ENCODE data around the gene CNOT1.

Gene CNOT1

DNA sequence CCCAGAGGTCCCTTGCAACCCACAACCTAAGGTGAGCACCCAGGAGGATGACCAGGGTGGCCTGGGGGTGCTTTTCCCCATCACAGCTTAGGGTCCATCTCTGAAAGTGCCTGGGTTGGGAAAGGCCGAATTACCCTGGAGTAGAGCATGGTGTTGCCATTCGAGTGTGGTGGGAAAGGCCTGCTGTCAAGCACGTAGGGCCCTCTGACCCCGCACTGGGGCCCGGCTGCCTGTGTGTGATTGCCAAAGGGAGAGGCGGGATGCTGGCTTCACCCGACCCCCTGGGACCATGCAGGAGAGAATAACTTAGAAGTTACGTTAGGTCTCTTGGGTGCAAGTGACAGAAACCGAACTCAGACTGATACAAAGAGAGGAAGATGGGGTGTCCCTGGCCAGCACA, 157.4 kb downstream of the CNOT1 start:
- no peak overlapping the region for H3K4me3 ChIP-seq (ENCODE audit: low read depth, low read length)
- TF ChIP-seq, protein P1, sequence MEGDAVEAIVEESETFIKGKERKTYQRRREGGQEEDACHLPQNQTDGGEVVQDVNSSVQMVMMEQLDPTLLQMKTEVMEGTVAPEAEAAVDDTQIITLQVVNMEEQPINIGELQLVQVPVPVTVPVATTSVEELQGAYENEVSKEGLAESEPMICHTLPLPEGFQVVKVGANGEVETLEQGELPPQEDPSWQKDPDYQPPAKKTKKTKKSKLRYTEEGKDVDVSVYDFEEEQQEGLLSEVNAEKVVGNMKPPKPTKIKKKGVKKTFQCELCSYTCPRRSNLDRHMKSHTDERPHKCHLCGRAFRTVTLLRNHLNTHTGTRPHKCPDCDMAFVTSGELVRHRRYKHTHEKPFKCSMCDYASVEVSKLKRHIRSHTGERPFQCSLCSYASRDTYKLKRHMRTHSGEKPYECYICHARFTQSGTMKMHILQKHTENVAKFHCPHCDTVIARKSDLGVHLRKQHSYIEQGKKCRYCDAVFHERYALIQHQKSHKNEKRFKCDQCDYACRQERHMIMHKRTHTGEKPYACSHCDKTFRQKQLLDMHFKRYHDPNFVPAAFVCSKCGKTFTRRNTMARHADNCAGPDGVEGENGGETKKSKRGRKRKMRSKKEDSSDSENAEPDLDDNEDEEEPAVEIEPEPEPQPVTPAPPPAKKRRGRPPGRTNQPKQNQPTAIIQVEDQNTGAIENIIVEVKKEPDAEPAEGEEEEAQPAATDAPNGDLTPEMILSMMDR (IDR thresholded peaks at IDR 0.05; ENCODE audit: insufficient read depth, low read length, missing control alignments): no peak
- POLR2A ChIA-PET: no interaction called here
- CTCF ChIA-PET: interaction anchor here (1.1 to 2.3 kb wide), 3 partner anchors 11 to 135 kb away, joined by 3 to 9 read pairs (median 5); no protein-coding TSS in a partner anchor
- no peak for DNase-seq (ENCODE audit: low read depth, low spot score)

DNA sequence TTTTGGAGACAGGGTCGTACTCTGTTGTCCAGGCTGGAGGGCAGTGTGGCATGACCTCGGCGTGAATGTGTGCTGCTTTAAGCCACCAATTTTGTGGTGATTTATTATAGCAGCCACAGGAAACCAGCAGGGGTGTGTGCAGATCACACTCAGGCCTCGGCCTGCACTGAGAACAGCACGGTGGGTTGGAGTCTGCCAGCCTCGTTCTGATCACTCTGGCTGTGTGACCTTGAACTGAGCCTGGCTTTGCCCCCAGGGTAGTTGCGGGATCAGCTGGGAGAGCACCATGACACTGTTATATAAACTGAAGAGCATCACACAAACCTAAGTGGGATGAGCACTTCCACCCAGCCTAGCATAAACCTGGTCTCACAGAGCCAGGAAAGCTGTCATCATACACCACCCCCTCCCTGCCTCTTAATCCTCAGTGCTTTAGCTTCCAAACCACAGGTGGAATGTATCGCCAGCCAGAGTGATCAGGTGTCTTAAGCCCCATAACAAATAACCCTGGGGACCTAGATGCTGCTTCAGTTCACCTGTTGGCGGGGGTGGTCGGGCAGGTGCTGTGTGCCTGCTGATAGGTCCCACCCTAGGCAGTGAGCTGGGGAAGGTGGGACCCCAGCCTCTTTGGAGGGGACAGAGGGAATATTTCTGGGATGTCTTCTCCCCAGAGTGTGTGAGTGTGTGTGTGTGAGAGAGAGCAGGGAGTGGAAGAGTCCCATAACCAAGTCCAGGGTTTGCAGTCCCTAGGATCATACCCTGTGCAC, 158.2 kb downstream of the CNOT1 start:
- TF ChIP-seq, protein P1 (IDR thresholded peaks at IDR 0.05; ENCODE audit: insufficient read depth, low read length, missing control alignments): no peak
- DNase-seq (ENCODE audit: low read depth, low spot score): no peak
- no peak overlapping the region for H3K4me3 ChIP-seq (ENCODE audit: low read depth, low read length)
- POLR2A ChIA-PET: no interaction called here
- CTCF ChIA-PET: interaction anchor here (1.1 to 2.3 kb wide), 4 partner anchors 11 to 135 kb away, joined by 3 to 9 read pairs (median 5); no protein-coding TSS in a partner anchor
